ENCODE measurements around the gene DNAJC11.
A peak's percentile ranks its signal among the peaks of the same experiment; 100 is the strongest.
"Not testable (repeated sequence)": the region's sequence is repeated elsewhere in the genome, so short reads cannot be mapped to it uniquely, and the experiment has no call there.

Gene DNAJC11

DNA sequence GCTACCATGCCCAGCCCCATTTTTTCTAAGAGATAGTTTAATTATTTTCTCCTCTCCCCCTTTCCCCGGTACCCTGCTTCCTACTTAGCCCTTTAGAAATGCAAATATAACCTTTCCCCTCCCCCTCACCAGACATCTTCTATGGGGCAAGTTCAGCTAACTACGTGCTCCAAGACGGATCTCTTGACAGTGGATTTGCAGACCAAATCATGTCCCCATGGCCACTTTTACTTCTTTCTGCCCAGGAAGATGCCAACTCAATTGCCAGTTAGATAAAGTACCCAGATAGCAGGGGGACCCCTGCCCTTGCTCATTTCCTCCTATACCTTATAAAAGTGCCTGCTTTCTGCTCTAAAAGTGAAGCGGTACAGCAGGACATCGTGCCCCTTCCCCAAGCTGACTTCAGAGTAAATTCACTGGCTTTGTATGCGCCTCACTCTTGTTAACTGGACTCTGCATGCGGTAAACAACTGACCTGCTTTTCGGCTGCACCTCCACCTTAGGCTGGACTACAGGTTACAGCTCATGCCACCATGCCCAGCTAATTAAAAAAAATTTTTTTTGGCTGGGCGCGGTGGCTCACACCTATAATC lies 7.4 kb downstream of the DNAJC11 start:
- DNase-seq (ENCODE audit: low read depth): no peak

DNA sequence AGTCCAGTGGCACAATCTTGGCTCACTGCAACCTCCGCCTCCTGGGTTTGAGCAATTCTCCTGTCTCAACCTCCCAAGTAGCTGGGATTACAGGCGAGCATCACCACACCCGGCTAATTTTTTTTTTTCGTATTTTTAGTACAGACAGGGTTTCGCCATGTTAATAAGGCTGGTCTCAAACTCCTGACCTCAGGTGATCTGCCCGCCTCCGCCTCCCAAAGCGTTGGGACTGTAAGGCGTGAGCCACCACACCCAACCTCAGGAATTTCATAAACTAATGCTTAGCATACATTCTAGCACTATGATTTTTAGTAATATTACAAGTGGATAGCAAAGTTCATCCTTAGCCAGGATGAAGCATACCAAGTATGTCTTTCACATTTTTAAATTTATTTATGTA lies 8.7 kb downstream of the DNAJC11 start:
- no peak for DNase-seq (ENCODE audit: low read depth)

DNA sequence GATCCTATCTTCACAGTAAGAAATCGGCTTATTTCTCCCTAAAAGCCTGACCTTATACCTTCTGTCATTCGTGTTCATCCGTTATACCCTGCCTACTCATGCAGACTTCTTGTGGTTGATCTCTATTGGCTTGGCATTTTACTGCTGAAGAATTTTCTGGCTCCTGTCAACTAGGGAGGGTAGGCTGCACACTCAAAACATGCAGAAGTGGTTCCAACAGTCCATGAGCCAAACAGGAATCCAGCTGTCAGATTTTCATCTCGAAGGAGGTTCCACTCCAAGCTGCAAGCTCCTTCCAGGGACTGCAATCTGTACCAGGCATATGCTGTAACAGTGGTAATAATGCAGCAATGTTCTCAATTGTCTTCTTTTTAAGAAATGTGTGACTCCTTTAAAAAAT lies 10.1 kb downstream of the DNAJC11 start:
- DNase-seq (ENCODE audit: low read depth): no peak

DNA sequence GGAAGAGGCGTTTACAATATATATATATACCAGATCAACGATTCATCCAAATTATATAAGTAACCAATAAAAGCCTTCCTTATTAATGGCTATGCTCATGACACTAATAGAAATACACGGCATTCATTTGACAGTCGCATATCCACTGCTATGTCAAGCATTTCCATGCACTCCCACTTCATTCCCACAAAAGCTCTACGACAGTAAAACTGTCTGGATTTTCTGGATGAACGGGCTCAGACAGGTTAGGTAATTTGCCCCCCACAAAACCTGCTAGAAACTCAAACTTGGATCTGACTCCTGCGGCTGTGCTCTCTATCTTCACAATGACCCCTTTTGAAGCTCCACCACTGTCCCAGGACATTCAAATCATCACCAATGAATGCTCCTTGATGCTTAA lies 11.4 kb downstream of the DNAJC11 start:
- no peak for DNase-seq (ENCODE audit: low read depth)

DNA sequence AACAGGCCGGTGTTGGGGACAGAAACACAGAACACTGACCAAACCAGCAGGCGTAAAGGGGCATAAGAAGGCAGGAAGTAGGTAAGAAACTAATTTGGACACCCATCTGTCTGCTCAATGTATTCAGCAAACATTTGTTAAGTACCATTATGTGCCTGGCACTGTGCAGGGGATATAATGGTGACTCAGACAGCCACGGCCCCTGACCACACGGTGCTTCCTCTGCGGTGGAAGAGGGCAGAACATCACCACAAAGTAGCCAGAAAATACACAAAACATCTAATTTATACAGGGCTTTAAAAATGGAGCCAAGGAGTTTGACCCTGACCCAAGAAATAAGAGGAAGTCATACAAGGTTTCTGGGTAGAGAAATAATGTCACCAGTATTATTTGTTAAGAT lies 12.9 kb downstream of the DNAJC11 start:
- DNase-seq (ENCODE audit: low read depth): peak; percentile 48

DNA sequence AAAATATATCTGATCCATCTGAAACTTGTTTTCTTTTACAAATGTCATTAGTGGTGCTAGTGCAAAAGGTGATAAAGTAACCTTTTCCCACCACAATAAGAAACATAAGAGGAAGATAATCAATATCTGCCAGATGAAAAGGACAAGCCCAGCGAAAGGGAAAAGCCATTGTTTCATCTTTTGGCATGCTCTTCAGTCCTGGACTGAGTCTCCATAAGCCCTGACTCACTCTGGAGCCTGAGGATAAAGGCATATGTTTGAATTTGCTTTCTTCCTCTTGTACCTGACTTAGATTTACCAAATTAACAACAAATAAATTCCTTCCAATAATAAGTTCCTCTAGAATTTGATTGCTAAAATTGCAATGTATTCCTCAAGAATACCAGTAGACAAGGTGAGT lies 13.6 kb downstream of the DNAJC11 start:
- peak; percentile 57 for DNase-seq (ENCODE audit: low read depth)

DNA sequence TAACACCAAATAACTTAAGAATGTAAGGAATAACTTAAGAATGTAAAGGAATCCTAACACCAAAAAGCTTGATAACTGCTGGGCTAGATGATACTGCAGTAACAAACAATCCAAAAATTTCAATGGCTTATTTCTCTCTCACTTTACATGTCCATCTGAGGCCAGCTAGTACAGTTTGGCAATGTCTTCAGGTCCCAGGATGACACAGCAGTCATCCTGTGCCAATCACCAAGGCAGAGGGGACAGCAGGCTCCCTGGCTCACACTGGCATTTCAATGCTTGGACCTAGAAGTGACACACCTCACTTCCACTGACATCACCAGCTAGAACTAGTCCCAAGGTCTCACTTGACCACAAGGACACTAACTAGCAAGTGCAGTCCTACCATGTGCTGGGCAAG lies 15.3 kb downstream of the DNAJC11 start:
- DNase-seq (ENCODE audit: low read depth): peak; percentile 62

DNA sequence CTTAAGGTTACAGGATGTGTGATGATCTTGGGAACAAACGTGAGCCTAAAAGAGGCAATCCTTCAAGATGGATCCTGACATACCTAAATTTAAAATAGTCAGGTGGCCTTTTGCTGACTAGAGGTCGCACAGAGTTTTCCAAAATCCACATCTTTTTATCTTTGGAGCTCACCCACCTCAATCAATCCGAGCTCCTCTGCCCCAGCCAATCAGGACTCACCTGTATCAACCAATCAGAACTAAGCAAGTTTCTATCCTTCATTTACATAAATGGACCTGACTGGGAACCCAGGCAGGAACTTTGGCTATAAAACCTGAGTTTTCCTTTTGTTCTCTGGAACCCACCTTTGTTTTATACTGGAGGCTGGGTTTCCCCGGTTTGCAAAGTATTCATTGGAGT lies 16.2 kb downstream of the DNAJC11 start:
- no peak for DNase-seq (ENCODE audit: low read depth)

DNA sequence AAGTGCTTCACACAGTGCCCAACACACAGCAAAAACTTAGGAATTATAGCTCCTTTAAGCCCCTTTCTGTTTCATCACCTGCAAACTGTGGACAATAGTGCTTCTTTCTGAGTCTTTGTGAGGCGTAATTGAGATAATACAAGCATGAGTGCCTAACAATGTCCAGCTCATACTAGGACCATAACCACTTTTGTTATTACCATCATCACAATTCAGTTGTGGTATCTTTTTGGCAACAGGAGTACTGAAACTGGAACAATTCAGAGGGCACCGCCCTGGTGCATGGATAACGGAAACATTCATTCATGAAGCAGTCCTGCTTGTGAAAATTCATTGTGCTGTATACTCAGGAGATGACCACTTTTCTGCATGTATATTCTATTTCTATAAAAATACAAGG lies 18.2 kb downstream of the DNAJC11 start:
- no peak for DNase-seq (ENCODE audit: low read depth)

DNA sequence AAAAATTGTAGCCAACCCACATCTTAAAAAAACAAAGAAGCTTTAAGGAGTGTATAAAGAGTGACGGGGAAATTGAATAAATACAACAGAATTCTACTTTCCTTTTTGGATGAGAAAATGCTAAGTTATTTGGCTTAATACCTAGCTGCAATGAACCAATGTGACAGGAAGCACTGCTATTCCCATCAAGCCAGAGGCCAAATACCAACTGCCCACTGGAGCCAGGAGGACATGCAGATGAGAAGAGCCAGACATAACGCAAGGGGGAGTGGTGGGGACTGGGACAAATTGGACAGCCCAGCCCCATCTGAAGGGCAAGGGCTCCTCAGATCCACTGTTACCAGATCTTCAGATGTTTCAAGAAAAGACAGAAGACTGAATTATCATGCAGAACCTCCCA lies 25.7 kb downstream of the DNAJC11 start:
- no peak for DNase-seq (ENCODE audit: low read depth)

DNA sequence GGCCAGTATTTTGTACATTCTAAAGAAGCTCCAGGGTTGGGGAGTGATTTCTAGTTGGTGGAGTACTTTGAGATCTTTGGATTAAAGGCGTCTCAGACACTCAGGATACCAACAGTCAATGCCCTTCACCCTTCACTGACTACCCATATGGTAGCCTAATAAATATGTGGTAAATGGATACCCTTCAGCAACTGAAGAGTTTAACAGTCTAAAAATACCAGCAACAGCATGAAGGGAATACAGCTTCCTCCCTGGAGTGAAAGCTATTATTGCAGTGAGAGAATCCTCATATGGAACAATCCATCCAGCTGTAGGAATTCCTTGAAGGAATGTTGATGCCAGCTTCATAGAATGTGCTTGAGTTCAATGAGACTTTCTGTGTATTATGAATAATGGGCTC lies 26.8 kb downstream of the DNAJC11 start:
- no peak for DNase-seq (ENCODE audit: low read depth)

DNA sequence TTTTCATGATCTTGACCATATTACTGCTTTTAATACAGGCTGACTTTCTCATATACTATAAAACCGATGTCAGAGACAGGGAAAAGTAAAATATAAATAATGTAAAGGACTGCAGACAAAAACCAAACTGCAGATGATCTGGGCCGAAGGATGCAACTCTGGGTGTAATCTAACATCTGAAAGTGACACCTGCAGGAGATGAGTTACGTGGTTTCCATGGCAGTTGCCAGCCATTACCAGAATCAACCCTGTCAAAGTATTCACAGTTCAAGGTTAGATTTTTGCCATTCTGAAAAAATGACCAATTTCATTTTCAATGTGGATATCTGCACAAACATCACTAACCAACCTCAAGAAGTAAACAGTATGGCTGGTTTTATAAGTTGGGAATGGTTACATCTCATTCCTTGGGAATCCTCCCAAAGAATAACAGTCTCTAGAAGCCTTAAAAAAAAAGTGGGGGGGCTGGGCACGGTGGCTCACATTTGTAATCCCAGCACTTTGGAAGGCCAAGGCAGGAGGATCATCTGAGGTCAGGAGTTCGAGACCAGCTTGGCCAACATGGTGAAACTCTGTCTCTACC lies 27.7 kb downstream of the DNAJC11 start:
- DNase-seq (ENCODE audit: low read depth): no peak

DNA sequence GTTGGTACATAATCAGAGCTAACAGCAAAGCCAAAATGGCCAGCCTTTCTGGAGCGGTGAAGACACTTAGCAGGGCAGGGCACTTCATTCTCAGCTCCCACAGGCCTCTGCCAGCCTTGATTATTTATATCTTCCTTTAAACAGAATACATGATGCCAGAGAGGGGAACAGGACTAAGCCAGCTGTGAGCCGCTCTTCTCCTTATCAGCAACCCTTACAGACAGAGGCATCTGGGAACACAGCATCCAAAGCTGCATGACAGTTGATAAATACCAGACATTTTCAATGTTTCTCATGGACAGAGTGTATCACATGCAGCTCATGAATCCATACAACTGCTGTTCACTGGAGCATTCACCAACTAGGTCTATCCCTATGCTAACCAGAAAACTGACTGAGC lies 29.1 kb downstream of the DNAJC11 start:
- no peak for DNase-seq (ENCODE audit: low read depth)

DNA sequence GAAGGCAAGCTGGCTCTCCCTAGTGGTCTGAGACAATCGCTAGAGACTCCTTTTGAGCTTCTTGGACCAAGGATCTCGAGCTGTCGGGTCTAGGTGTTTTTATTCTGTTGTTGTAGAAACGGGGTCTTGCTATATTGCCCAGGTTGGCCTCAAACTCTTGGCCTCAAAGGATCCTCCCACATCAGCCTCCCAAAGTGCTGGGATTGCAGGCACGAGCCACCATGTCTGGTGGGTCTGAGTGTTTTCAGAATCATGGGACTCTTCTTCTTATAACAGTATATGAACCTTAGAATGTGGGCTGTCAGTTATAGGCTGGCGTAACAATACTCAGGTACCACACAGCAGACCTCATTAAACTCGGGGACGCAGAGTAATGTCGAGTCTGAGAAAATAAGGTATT lies 33.1 kb downstream of the DNAJC11 start:
- no peak for DNase-seq (ENCODE audit: low read depth)

DNA sequence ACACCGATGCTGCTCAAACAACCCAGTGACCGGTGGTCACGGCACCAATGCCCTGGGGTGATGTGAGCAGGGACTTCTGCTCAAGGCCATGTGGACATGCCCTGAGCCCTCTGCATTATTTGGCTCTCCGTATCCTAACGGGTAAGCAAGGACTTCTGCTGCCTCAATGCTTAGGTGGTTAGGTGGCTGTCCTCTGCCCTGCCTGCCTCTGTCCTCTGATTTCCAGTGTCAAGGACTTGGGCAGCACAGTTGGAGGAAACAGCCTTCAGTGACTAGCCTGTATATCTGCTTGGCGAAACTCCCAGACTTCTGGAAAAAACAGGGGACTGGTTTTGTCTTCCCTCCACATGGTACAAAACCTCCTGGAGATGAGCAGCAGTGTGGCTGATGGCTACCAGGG lies 34.5 kb downstream of the DNAJC11 start:
- DNase-seq (ENCODE audit: low read depth): no peak

DNA sequence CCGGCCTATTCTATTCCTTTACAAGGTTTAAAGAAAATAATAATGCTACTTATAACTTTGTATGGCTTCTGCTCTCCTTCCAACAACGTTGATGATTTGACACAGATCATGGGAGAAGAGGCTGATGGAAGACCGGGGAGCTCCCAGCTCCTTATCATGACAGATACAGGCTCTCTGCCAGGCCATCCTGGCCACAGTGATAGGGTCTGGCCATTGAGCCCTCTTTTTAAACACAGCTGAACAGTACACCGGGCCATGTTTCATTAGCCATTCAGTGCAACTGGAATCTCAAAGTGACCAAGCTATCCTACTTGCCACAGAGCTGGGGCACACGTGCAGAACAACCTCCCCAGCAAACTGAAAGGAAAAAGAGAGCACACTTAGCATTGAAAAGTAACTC lies 34.9 kb downstream of the DNAJC11 start:
- DNase-seq (ENCODE audit: low read depth): no peak

DNA sequence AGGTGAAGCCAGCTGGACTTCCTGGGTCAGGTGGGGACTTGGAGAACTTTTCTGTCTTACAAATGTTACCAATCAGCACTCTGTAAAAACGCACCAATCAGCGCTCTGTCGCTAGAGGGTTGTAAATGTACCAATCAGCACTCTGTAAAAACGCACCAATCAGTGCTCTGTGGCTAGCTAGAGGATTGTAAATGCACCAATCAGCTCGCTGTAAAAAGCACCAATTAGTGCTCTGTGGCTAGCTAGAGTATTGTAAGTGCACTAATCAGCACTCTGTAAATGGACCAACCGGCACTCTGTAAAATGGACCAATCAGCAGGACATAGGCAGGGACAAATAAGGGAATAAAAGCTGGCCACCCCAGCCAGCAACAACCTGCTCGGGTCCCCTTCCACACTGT lies 39.1 kb downstream of the DNAJC11 start:
- not testable (repeated sequence) for DNase-seq (ENCODE audit: low read depth)

DNA sequence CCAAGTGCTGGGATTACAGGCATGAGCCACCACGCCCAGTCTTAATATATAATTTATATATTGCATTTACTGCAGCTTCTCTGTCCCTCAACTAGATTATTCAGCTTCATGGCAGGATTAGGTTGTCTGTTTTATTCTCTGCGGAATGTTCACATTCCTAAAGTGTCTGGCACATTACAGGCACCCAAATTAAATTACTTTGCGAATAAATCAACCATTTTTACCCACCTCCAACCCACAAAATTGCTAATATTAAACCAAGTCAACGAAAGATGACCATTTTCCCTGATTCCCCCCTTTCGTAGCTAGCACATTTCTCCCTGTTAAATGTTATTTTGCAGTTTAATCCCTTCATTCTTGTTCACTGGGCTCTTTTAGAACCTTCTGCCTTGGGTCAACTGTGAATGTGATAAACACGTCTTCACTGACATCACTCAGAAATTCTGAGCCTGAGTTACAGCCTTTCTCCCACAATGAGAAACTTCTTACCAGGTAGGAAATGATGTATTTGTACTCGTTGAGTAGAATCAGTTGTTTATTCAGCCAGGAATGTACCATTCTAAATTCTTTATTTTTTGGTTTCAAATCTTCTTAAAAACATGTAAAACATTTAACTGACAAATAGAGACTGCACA lies 41.1 kb downstream of the DNAJC11 start:
- DNase-seq (ENCODE audit: low read depth): no peak

DNA sequence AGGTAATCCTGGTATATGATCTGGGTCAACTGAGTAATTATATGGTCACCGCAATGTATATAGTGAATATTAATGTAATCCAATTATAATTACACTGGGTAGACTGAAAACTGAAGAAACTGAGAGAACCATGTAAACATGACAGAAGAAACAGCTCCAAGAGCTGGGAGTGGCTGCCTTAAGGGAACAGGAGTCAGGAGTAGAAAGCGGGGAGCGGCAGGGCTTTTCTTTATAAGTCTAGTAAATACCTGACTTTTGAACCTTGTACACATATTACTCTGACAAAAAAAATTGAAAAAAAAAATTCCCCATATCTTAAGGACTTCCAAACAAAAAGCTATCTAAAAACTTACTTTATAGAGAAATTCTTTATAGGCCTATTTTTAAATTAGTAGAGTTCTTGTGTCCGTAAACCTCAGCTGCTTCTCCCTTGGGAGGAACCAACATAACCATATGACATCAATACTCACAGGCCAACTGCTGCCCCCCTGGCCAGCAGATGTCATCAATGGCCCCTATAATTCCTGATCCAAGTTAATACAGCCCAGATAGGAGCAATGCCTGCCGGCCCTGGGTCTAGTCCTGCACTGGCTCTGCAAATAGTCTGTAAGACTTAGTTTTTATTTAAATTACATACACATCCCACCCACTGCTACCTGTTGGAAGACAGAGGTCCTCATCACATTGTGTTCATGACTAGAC lies 43.1 kb downstream of the DNAJC11 start:
- DNase-seq (ENCODE audit: low read depth): no peak

DNA sequence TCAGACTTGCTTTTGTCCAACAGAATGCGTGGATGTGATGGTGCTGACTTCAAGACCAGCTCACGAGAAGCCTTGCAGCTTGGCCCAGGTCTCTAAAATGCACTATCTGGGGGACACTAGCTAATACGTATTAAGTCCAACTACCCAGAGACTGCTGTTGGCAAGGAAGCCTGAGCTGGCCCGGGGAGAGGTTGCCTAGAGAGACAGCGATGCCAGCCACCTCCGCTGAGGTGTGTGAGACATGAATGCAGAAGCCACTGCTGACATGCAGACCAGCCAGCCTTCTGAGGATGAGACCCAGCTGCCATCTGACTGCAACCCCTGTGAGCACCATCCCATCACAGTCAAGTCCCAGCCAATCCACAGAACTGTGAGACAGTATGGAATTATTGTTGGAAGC lies 44.5 kb downstream of the DNAJC11 start:
- no peak for DNase-seq (ENCODE audit: low read depth)

DNA sequence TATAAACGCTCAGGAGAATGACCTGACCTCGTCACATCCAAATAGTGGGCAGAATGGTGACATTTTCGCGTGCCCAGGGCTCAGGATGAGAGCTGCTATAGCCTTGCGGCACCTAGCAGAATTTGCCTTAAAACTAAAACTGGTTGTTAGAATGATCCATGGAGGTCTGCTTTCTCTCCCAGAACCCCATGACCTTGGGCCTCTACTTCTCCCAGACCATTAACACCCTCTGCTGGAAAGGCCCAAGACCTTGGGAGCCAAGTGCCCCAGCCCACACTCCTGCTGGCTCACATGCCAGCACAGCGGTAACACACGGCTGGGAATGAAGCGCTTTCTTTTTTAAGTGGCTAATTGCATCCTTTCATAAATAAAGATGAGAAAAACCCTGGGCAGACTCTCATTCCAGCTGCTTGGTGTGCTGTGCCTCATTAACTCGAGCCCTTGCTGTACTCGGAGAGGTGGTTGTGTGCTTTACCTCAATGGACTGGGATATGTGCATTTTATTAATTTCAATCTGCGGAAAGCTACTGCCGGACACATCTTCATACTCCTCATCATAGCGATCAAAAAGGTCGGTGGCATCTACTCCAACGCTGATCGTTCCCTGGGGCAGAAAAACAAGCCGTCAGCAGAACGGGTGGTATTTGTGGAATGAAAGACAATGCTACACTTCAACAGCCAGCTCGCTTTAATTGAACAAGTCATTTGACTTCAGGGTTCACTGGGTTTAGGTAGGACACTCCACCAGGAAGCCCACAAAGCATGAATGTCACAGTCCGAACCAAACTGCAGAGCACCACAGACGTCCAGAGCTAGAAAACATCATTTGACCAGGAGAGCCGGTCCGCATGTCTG lies 48.0 kb downstream of the DNAJC11 start:
- no peak for DNase-seq (ENCODE audit: low read depth)

DNA sequence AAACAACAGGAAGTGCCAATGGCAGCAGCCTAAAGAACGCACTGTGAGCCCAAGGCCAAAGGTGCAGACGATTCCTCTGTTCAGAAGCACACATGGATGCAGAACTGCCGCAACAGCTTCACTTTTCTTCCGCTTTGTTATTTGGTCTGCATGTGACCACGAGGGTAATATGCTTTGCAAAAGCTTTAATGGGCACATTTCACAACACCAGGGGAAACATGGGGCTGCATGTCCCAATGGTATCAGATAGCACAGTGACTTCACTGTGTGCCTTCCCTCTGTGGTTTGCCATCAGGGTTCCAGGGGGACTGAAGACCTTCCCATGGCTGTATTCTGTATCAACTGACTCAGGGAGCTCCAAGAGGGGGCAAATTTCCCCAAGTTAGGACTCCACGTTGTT lies 48.6 kb downstream of the DNAJC11 start:
- DNase-seq (ENCODE audit: low read depth): no peak

All from ELR (cell line).